Endometrial microvascular endothelial cells (primary cell): ENCODE data around the gene MGAT4A. TPM values are rescaled to one million over a fixed set of nuclear protein-coding genes. Genes with fewer than 3 reads are reported as not detected.

Experiments used
- in situ Hi-C: cut with HindIII; loops from 2 replicates; pipeline ENCODE4 v1.10.0; 2017; ENCODE audit warnings: low sequenced_read_pairs, low pct_unique_long_range_greater_than_20kb; ENCODE audit errors: inconsistent ontology term
- total RNA-seq: library from RNA; depleted of rRNA; stranded (reverse); fragments of >200 nt; gene quantifications from one replicate; pipeline ENCODE4 v1.2.3, GENCODE V29; 2015; ENCODE audit errors: inconsistent ontology term

MGAT4A gene
- total RNA-seq, result 124 TPM

- in situ Hi-C loops, result loop anchor here (25.0 kb wide), 1 partner anchor 119 kb away; the partner anchor contains the start of genes COA5 and UNC50
Observed at GRCh38 chr2:98731041-98731893, at the start of gene MGAT4A. TSS of gene MGAT4A (minus strand) at chr2:98731132. CDS start at chr2:98726332, 4,800 bp downstream.

GRCh38 chr2:98778741-98779483 lies 48.0 kb upstream of the MGAT4A start:
- in situ Hi-C loops, result no loop called here

- in situ Hi-C loops, result no loop called here
Observed at GRCh38 chr2:98778151-98778550, 47.2 kb upstream of the MGAT4A start.

GRCh38 chr2:98777710-98778109 lies 46.8 kb upstream of the MGAT4A start:
- in situ Hi-C loops, result no loop called here

GRCh38 chr2:98777076-98777475 lies 46.1 kb upstream of the MGAT4A start:
- in situ Hi-C loops, result no loop called here

GRCh38 chr2:98776136-98776535 lies 45.2 kb upstream of the MGAT4A start:
- in situ Hi-C loops, result no loop called here

- in situ Hi-C loops, result no loop called here
Observed at GRCh38 chr2:98775146-98775986, 44.4 kb upstream of the MGAT4A start.

GRCh38 chr2:98773907-98774306 lies 43.0 kb upstream of the MGAT4A start:
- in situ Hi-C loops, result no loop called here

GRCh38 chr2:98773169-98773568 lies 42.2 kb upstream of the MGAT4A start:
- in situ Hi-C loops, result no loop called here

GRCh38 chr2:98772536-98772935 lies 41.6 kb upstream of the MGAT4A start:
- in situ Hi-C loops, result no loop called here

GRCh38 chr2:98771721-98772524 lies 41.0 kb upstream of the MGAT4A start:
- in situ Hi-C loops, result no loop called here

GRCh38 chr2:98771264-98771663 lies 40.3 kb upstream of the MGAT4A start:
- in situ Hi-C loops, result no loop called here

GRCh38 chr2:98769784-98770183 lies 38.9 kb upstream of the MGAT4A start:
- in situ Hi-C loops, result no loop called here

GRCh38 chr2:98769114-98769476 lies 38.2 kb upstream of the MGAT4A start:
- in situ Hi-C loops, result no loop called here

GRCh38 chr2:98768384-98769113 lies 37.6 kb upstream of the MGAT4A start:
- in situ Hi-C loops, result no loop called here

- in situ Hi-C loops, result no loop called here
Observed at GRCh38 chr2:98764499-98764898, 33.6 kb upstream of the MGAT4A start.

GRCh38 chr2:98763209-98763951 lies 32.4 kb upstream of the MGAT4A start:
- in situ Hi-C loops, result no loop called here
